T-helper 1 cell treated with Interleukin-12 subunit alpha and Interleukin-12 subunit beta and Interleukin-4 antibody, amounts not matched to agents 30 μg/mL and 1 μg/mL, for 36 hours (primary cell): ENCODE measurements around the gene UBXN4.

Source experiments
- H3K27ac Mint-ChIP-seq: one replicate; pipeline ENCODE4 v1.8.0; 2021; ENCODE audit warnings: mild to moderate bottlenecking, mixed read lengths
- H3K27me3 Mint-ChIP-seq: one replicate; pipeline ENCODE4 v1.8.0; 2021; ENCODE audit warnings: low read depth, mixed read lengths
- H3K36me3 Mint-ChIP-seq: one replicate; pipeline ENCODE4 v1.8.0; 2021; ENCODE audit warnings: low read depth, mixed read lengths
- H3K4me1 Mint-ChIP-seq: one replicate; pipeline ENCODE4 v1.8.0; 2021; ENCODE audit warnings: low read depth, mixed read lengths
- H3K4me3 Mint-ChIP-seq: one replicate; pipeline ENCODE4 v1.8.0; 2021; ENCODE audit warnings: mild to moderate bottlenecking, moderate library complexity, mixed read lengths
- H3K9me3 Mint-ChIP-seq: one replicate; pipeline ENCODE4 v1.8.0; 2021; ENCODE audit warnings: mixed read lengths

Gene UBXN4

DNA sequence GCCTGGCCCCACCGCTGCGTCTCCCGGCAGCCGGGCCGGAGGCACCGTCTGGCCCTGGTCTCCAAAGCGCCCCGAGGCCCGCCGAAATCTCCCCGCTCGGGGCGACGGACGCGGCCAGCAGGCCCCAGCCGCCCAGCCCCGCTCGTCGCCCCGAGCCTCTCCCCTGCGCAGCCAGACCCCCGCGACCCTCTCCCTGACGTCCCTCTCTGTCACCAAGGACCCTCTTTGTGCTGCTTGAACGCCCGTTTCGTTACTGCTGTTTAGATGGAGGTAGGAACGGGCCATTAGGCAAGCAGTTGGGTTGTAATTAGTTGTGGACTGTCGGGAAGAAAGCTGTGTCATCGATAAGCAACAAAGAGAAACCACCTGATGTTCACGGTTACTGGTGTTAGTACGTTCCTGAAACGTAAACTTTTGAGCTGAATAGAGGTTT lies 686 bp downstream of the UBXN4 start:
- Mint-ChIP-seq H3K4me1 (peaks cover 30% of the 10 kb centered on the region), H3K9me3 (peaks cover 4% of the 10 kb centered on the region)

DNA sequence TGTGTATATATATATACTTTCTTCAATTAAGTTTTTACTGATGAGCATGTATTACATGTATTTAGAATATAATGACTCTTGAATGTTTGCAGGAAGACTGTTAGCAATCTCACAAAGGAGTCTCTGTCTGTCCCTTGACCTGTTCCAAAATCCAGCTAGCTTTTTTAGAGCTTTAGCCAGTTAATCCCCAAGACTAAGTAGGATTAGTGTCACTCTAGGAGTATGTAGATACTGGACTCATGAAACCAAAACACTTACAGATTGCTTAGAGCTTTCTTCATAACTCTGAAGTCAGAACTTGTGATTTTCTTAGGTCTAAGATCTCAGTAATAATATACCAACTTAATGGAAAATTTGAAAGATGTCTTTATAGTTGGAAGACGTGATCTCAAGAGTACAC lies 2.2 kb downstream of the UBXN4 start:
- H3K36me3 Mint-ChIP-seq, result peaks cover 24% of the 10 kb centered on the region
- H3K4me3 Mint-ChIP-seq, result peak overlapping the region; percentile 75
- peaks cover 4% of the 10 kb centered on the region for H3K9me3 Mint-ChIP-seq
- H3K27me3 Mint-ChIP-seq, result no peaks in the 10 kb centered on the region
- peaks cover 32% of the 10 kb centered on the region for H3K4me1 Mint-ChIP-seq
- H3K27ac Mint-ChIP-seq, result peak overlapping the region; percentile 67

More for the DNA sequence above, 686 bp downstream of the UBXN4 start:
- Mint-ChIP-seq H3K36me3 (peaks cover 22% of the 10 kb centered on the region), H3K4me3 (peak overlapping the region; percentile 98), H3K27me3 (no peaks in the 10 kb centered on the region), H3K27ac (peak overlapping the region; percentile 100)

DNA sequence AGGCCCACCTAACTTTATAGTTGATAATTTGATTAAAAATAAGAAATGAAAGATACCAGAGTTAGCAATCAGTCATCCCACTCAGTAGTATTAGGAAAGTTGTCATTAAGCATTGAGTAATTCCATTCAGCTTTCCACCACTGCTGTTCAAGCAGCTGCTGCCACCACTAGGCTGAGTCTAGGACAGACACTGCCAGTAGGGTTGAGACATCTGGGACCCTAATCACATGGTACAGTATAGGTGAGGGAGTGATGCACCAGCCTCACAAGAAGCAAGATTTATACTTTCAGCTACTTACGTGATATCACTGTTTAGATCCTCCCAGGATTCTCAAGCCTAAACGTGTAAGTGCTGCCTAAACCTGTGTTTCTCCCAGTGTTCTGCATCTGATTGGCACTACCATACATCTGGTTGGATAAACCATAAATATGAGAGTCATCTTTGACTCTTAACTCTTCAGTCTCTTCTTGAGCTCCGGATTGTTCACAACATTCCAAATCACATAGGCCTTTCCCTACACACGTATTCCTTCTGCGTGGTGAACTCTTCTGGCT lies 3.2 kb downstream of the UBXN4 start:
- Mint-ChIP-seq H3K4me1 (peaks cover 38% of the 10 kb centered on the region), H3K9me3 (peaks cover 4% of the 10 kb centered on the region), H3K4me3 (no peak overlapping the region), H3K27me3 (no peaks in the 10 kb centered on the region), H3K36me3 (peaks cover 31% of the 10 kb centered on the region), H3K27ac (no peak overlapping the region)

- Mint-ChIP-seq H3K36me3 (peaks cover 36% of the 10 kb centered on the region), H3K27me3 (no peaks in the 10 kb centered on the region), H3K9me3 (peaks cover 4% of the 10 kb centered on the region), H3K4me3 (no peak overlapping the region), H3K4me1 (peaks cover 39% of the 10 kb centered on the region), H3K27ac (no peak overlapping the region)
These were observed 3.9 kb downstream of the UBXN4 start for GRCh38 chr2:135745545-135745944.

- Mint-ChIP-seq H3K36me3 (peaks cover 62% of the 10 kb centered on the region), H3K4me3 (no peak overlapping the region)
These were observed 13.9 kb downstream of the UBXN4 start for GRCh38 chr2:135755573-135755972.

DNA sequence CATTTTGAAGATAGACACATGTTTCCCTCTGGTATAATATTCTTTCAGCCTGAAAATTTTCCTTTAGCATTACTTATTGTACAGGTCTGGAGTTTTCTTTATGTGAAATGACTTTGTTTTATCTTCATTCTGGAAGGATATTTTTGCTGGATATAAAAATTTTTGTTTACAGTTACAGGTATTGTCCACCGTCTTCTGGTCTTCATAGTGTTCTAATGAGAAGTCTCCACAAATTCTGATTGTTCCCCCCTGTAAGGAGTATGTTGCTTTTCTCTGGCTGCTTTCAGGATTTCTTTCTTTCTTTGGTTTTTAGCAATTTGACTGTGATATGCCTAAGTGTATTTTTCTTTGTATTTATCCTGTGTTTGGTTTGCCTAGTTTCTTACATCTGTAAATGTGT lies 15.0 kb downstream of the UBXN4 start:
- H3K36me3 Mint-ChIP-seq, result peaks cover 64% of the 10 kb centered on the region
- H3K4me3 Mint-ChIP-seq, result no peak overlapping the region
- no peak overlapping the region for H3K27ac Mint-ChIP-seq
- H3K4me1 Mint-ChIP-seq, result peaks cover 3% of the 10 kb centered on the region
- no peaks in the 10 kb centered on the region for H3K27me3 Mint-ChIP-seq
- H3K9me3 Mint-ChIP-seq, result peaks cover 17% of the 10 kb centered on the region

More at GRCh38 chr2:135755573-135755972, 13.9 kb downstream of the UBXN4 start:
- no peak overlapping the region for H3K27ac Mint-ChIP-seq
- H3K9me3 Mint-ChIP-seq, result peaks cover 17% of the 10 kb centered on the region
- no peaks in the 10 kb centered on the region for H3K27me3 Mint-ChIP-seq
- H3K4me1 Mint-ChIP-seq, result peaks cover 3% of the 10 kb centered on the region

- Mint-ChIP-seq H3K36me3 (peaks cover 46% of the 10 kb centered on the region), H3K27ac (no peak overlapping the region), H3K4me1 (peaks cover 4% of the 10 kb centered on the region), H3K9me3 (peaks cover 5% of the 10 kb centered on the region), H3K27me3 (no peaks in the 10 kb centered on the region), H3K4me3 (no peak overlapping the region)
These were observed 20.4 kb downstream of the UBXN4 start for GRCh38 chr2:135762022-135762421.

GRCh38 chr2:135762530-135762929 lies 20.9 kb downstream of the UBXN4 start:
- Mint-ChIP-seq H3K9me3 (peaks cover under 1% of the 10 kb centered on the region), H3K27ac (no peak overlapping the region), H3K4me3 (no peak overlapping the region), H3K27me3 (no peaks in the 10 kb centered on the region), H3K4me1 (peaks cover 7% of the 10 kb centered on the region), H3K36me3 (peaks cover 44% of the 10 kb centered on the region)

DNA sequence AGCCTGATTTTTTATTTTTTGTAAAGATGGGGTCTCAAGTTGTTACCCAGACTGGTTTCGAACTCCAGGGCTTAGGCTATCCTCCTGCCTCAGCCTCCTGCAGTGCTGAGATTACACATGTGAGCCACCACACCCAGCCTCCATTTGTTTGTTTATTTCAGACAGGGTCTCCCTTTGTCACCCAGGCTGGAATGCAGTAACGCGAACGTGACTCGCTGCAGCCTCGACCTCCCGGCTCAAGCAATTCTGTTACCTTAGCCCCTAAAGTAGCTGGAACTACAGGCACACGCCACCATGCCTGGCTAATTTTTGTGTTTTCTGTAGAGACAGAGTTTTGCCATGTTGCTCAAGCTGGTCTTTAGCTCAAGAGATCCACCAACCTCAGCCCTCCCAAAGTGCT lies 27.2 kb downstream of the UBXN4 start:
- Mint-ChIP-seq H3K27ac (no peak overlapping the region), H3K36me3 (peaks cover 47% of the 10 kb centered on the region), H3K27me3 (no peaks in the 10 kb centered on the region), H3K4me3 (no peak overlapping the region), H3K9me3 (no peaks in the 10 kb centered on the region), H3K4me1 (peaks cover 12% of the 10 kb centered on the region)

DNA sequence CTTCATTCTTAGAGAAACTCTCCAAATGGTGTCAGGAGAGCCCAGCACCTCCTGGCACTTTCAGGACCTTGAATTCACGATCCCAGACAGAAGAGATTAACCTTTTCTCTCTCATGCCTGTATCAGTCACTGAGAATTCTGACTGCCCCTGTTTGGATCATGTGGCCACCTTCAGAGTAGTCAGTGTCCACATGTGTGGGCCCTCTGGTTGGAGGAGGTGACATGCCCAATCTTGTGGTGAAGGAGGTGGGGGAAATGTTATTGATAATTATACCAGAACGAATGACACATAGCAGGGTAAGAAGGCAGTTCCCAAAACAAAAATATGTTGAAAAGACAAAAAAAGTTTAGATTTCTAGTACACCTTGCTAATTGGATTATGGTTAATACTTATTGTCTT lies 31.7 kb downstream of the UBXN4 start:
- H3K27ac Mint-ChIP-seq, result peak overlapping the region; percentile 41
- H3K4me1 Mint-ChIP-seq, result peaks cover 8% of the 10 kb centered on the region
- no peak overlapping the region for H3K4me3 Mint-ChIP-seq
- peaks cover 47% of the 10 kb centered on the region for H3K36me3 Mint-ChIP-seq
- H3K9me3 Mint-ChIP-seq, result no peaks in the 10 kb centered on the region
- no peaks in the 10 kb centered on the region for H3K27me3 Mint-ChIP-seq

DNA sequence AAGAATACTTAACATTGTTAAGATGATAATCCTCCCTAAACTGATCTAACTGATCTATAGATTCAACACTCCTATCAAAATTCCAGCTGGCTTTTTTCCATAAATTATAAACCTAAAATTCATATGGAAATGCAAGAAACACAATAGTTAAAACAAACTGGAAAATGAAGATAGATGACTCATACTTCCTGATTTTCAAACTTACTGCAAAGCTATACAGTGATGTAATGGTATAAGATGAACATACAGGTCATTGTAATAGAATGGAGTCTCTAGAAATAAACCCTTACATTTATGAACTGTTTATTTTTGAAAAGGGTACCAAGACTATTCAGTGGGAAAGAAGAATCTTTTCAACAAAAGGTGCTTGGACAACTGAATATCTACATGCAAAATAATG lies 32.3 kb downstream of the UBXN4 start:
- H3K36me3 Mint-ChIP-seq, result peaks cover 44% of the 10 kb centered on the region
- H3K27me3 Mint-ChIP-seq, result no peaks in the 10 kb centered on the region
- no peaks in the 10 kb centered on the region for H3K9me3 Mint-ChIP-seq
- H3K4me3 Mint-ChIP-seq, result no peak overlapping the region
- no peak overlapping the region for H3K27ac Mint-ChIP-seq
- peaks cover 8% of the 10 kb centered on the region for H3K4me1 Mint-ChIP-seq

DNA sequence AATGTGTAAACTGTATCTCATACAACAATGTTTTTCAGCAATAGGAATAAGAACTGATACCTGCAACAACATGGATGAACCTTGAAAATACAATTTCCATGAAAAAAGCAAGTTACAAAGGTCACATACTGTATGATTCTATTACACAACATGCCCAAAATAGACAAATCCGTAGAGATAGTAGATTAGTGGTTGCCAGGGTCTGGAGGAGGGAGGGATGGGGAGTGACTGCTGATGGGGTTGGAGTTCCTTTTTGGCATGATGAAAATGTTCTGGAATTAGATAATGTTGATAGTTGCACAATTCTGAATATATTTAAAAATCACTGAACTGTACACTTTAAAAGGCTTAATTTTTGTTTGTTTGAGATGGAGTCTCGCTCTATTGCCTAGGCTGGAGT lies 33.8 kb downstream of the UBXN4 start:
- H3K4me3 Mint-ChIP-seq, result no peak overlapping the region

GRCh38 chr2:135776367-135776766 lies 34.7 kb downstream of the UBXN4 start:
- H3K9me3 Mint-ChIP-seq, result no peaks in the 10 kb centered on the region

More for the DNA sequence above, 33.8 kb downstream of the UBXN4 start:
- H3K4me1 Mint-ChIP-seq, result peaks cover 8% of the 10 kb centered on the region
- H3K27ac Mint-ChIP-seq, result no peak overlapping the region
- no peaks in the 10 kb centered on the region for H3K27me3 Mint-ChIP-seq
- peaks cover 37% of the 10 kb centered on the region for H3K36me3 Mint-ChIP-seq
- no peaks in the 10 kb centered on the region for H3K9me3 Mint-ChIP-seq

GRCh38 chr2:135782231-135782630 lies 40.6 kb downstream of the UBXN4 start:
- H3K27ac Mint-ChIP-seq, result no peak overlapping the region
- H3K4me1 Mint-ChIP-seq, result no peaks in the 10 kb centered on the region
- peaks cover 51% of the 10 kb centered on the region for H3K36me3 Mint-ChIP-seq
- H3K4me3 Mint-ChIP-seq, result no peak overlapping the region
- H3K9me3 Mint-ChIP-seq, result no peaks in the 10 kb centered on the region
- no peaks in the 10 kb centered on the region for H3K27me3 Mint-ChIP-seq

More at GRCh38 chr2:135776367-135776766, 34.7 kb downstream of the UBXN4 start:
- no peak overlapping the region for H3K27ac Mint-ChIP-seq
- H3K27me3 Mint-ChIP-seq, result no peaks in the 10 kb centered on the region
- H3K4me1 Mint-ChIP-seq, result peaks cover 8% of the 10 kb centered on the region
- peaks cover 43% of the 10 kb centered on the region for H3K36me3 Mint-ChIP-seq
- H3K4me3 Mint-ChIP-seq, result no peak overlapping the region

GRCh38 chr2:135783439-135783838 lies 41.8 kb downstream of the UBXN4 start:
- peak overlapping the region; percentile 18 for H3K27ac Mint-ChIP-seq
- H3K9me3 Mint-ChIP-seq, result no peaks in the 10 kb centered on the region
- H3K36me3 Mint-ChIP-seq, result peaks cover 53% of the 10 kb centered on the region
- no peak overlapping the region for H3K4me3 Mint-ChIP-seq
- no peaks in the 10 kb centered on the region for H3K4me1 Mint-ChIP-seq
- no peaks in the 10 kb centered on the region for H3K27me3 Mint-ChIP-seq

DNA sequence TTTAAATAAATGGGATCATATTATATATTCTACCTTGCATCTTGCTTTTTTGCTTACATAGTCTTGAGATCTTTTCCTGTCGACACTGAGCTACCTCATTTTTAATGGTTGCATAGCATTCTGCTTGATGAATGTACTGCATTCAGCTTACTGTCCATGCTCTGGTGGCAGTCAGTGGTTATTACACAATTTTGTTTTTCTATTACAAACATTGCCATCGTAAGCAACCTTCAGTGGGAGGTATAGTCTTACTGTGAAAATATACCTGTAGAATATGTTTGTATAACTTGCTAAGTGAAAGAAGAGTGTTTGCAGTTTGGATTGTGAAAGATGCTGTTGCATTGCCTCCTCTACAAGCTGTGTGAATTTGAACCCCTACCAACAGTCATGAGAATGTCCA lies 43.4 kb downstream of the UBXN4 start:
- H3K27me3 Mint-ChIP-seq, result no peaks in the 10 kb centered on the region
- no peaks in the 10 kb centered on the region for H3K4me1 Mint-ChIP-seq
- no peaks in the 10 kb centered on the region for H3K9me3 Mint-ChIP-seq
- H3K36me3 Mint-ChIP-seq, result peaks cover 52% of the 10 kb centered on the region
- no peak overlapping the region for H3K4me3 Mint-ChIP-seq
- no peak overlapping the region for H3K27ac Mint-ChIP-seq
